ENCODE results near the gene PIP5K1C. TPM values are rescaled to one million over a fixed set of nuclear protein-coding genes. Genes with fewer than 3 reads are reported as not detected.

Gene PIP5K1C
- total RNA-seq, 1 experiment from 2014 or later = 26.9 TPM

DNA sequence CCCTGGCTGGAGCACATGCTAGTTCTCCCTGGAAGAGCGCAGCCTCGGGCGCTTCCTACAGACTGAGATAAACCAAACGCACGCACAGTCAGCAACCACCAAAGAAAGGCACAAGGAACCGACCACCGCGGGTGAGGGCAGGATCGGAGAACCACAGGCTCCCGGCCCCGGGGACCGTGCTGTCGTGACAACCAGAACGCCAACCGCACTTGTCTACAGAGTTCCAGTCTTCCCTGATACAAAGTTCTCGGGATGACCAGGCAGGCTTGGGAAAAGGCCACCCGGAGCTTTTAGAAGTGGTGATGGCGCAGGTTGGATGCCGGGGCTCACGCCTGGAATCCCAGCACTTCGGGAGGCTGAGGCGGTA, 40.5 kb downstream of the PIP5K1C start:
- no peak for ATAC-seq
- intact Hi-C loops (cut with micrococcal nuclease) = no loop called here
- no peak overlapping the region for H3K4me3 ChIP-seq (replicated peaks in 1 of 2; ENCODE audit: low read depth in 1 of 2, low read length in 2 of 2)
- no peaks in the 10 kb centered on the region for H3K9me3 ChIP-seq (ENCODE audit: control insufficient read depth in 1 of 2, insufficient read depth in 1 of 2, low read depth in 1 of 2, low read length in 2 of 2)
- no peak overlapping the region for H3K27ac ChIP-seq (ENCODE audit: low read depth, low read length)
- H3K4me1 ChIP-seq (ENCODE audit: control insufficient read depth in 1 of 2, insufficient read depth in 2 of 2, low read length in 2 of 2) = peaks cover 0 to 7% of the 10 kb centered on the region in 2 experiments; a peak in 1 of 4 replicates
- CTCF ChIA-PET = no interaction called here
- H3K4me2 ChIP-seq (ENCODE audit: low read length) = no peak overlapping the region
- no peak overlapping the region for H2AFZ ChIP-seq (ENCODE audit: low read depth, low read length, poor library complexity, severe bottlenecking)
- H3K9ac ChIP-seq (ENCODE audit: low read length) = no peak overlapping the region
- no peaks in the 10 kb centered on the region for H3K9me2 ChIP-seq (ENCODE audit: insufficient read depth)
- H4K20me1 ChIP-seq (ENCODE audit: insufficient read depth) = no peaks in the 10 kb centered on the region
- TF ChIP-seq ZFX (IDR thresholded peaks at IDR 0.05) (no peak), FOSL1 (IDR thresholded peaks at IDR 0.05; ENCODE audit: low read depth) (no peak), CBX3 (IDR thresholded peaks at IDR 0.05; ENCODE audit: low read depth) (no peak), JUND (IDR thresholded peaks at IDR 0.05) (no peak), YY1 (IDR thresholded peaks at IDR 0.05; ENCODE audit: extremely low read depth, insufficient replicate concordance, low read depth, low read length) (no peak), TCF7L2 (IDR thresholded peaks at IDR 0.05; ENCODE audit: borderline replicate concordance, extremely low read depth, insufficient read depth, insufficient read length) (no peak), RAD21 (IDR thresholded peaks at IDR 0.05; ENCODE audit: low read depth) (no peak), POLR2A (IDR thresholded peaks at IDR 0.05; ENCODE audit: borderline replicate concordance, extremely low read depth, insufficient read depth, insufficient read length) (no peak), SP1 (IDR thresholded peaks at IDR 0.05; ENCODE audit: low read depth) (no peak), SRF (IDR thresholded peaks at IDR 0.05; ENCODE audit: low read depth) (no peak), EZH2 (IDR thresholded peaks at IDR 0.05) (no peak), SIN3A (IDR thresholded peaks at IDR 0.05; ENCODE audit: low read depth) (no peak), EGR1 (IDR thresholded peaks at IDR 0.05; ENCODE audit: low read depth) (no peak), CEBPB (IDR thresholded peaks at IDR 0.05; ENCODE audit: low read depth) (no peak)
- TF ChIP-seq, protein P1, sequence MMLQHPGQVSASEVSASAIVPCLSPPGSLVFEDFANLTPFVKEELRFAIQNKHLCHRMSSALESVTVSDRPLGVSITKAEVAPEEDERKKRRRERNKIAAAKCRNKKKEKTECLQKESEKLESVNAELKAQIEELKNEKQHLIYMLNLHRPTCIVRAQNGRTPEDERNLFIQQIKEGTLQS (IDR thresholded peaks at IDR 0.05) = no peak
- TF ChIP-seq, protein P2, sequence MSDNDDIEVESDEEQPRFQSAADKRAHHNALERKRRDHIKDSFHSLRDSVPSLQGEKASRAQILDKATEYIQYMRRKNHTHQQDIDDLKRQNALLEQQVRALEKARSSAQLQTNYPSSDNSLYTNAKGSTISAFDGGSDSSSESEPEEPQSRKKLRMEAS (IDR thresholded peaks at IDR 0.05) = no peak
- TF ChIP-seq, protein P3, sequence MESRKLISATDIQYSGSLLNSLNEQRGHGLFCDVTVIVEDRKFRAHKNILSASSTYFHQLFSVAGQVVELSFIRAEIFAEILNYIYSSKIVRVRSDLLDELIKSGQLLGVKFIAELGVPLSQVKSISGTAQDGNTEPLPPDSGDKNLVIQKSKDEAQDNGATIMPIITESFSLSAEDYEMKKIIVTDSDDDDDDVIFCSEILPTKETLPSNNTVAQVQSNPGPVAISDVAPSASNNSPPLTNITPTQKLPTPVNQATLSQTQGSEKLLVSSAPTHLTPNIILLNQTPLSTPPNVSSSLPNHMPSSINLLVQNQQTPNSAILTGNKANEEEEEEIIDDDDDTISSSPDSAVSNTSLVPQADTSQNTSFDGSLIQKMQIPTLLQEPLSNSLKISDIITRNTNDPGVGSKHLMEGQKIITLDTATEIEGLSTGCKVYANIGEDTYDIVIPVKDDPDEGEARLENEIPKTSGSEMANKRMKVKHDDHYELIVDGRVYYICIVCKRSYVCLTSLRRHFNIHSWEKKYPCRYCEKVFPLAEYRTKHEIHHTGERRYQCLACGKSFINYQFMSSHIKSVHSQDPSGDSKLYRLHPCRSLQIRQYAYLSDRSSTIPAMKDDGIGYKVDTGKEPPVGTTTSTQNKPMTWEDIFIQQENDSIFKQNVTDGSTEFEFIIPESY (IDR thresholded peaks at IDR 0.05; ENCODE audit: extremely low read depth, insufficient replicate concordance, low read length) = no peak
- BruUV-seq (replicated peaks) = no TSS peak
- H3K79me2 ChIP-seq (ENCODE audit: insufficient read depth, low read length) = no peaks in the 10 kb centered on the region
- RAD21 ChIA-PET (ENCODE audit: low non-redundant PET in 1 of 2, low total read pairs in 2 of 2, uncharacterized antibody in 2 of 2, unreplicated experiment in 2 of 2) = no interaction called here
- POLR2A ChIA-PET = no interaction called here
- DNase-seq (ENCODE audit: low read depth, low spot score) = no peak
- peaks cover 9% of the 10 kb centered on the region in 2 experiments; a peak in 3 of 4 replicates for H3K36me3 ChIP-seq (ENCODE audit: control insufficient read depth in 1 of 2, insufficient read depth in 2 of 2, low read length in 2 of 2)
- no peaks in the 10 kb centered on the region for H3K27me3 ChIP-seq (ENCODE audit: insufficient read depth, low read length)
